NCI-H345 (cell line): ENCODE data around the gene MAIP1.

ENCODE experiments used
- DNase-seq: peaks from one replicate; lab custom pipeline; 2025; lab: John Stamatoyannopoulos, UW

Gene MAIP1

DNA sequence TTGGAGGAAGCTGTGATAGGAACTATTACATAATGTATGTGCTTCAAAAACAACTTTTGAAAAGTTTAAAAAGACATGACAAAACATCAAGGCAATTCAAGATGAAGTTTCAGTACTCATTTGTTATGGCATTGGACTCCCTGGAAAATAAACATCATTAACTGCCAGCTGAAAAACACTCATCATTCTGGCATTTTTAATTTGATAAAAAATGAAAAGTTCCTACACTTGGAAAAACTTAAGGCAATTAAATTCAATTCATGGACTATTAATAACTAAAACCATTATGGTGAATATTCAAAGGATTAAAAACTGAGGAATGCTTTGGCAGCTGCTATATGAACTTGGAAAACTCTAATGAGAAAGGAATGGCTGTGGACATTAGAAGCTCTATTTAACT is 8.5 kb upstream of the MAIP1 start:
- no peak for DNase-seq

- DNase-seq: no peak
Measured at GRCh38 chr2:199950396-199950795, 5.0 kb upstream of the MAIP1 start.

- no peak for DNase-seq
Measured at GRCh38 chr2:199951023-199951422, 4.4 kb upstream of the MAIP1 start.

DNA sequence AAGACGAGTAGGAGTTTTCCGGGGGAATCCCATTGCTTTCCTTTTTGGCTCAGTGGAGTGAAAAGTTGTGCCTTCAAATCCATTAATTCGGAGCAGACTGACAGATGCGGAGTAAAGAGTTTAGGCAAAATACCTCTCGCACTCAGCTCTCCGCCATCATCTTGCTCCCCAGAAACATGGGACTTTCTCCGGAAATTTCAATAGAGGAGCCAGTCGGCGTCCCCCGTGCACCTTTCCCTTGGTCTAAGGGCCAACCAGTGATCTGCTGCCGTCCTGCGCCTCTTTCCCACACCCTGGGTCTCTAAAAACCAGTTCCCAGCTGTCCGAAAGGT is 409 bp upstream of the MAIP1 start:
- peak; percentile 78 for DNase-seq

DNA sequence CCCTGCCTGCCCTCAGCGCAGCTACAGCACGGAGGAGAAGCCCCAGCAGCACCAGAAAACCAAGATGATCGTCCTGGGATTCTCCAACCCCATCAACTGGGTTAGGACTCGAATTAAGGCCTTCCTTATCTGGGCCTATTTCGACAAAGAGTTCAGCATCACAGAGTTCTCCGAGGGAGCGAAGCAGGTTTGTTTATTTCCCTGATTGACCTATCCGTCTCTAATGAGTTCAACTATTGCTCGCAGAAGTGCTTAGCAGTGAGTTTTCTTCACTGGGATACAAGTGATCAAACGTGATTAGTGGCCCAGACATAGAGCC is 639 bp downstream of the MAIP1 start:
- peak; percentile 40 for DNase-seq

GRCh38 chr2:199958014-199958413 is 2.6 kb downstream of the MAIP1 start:
- DNase-seq: no peak

GRCh38 chr2:199962203-199962602 is 6.8 kb downstream of the MAIP1 start:
- no peak for DNase-seq

DNA sequence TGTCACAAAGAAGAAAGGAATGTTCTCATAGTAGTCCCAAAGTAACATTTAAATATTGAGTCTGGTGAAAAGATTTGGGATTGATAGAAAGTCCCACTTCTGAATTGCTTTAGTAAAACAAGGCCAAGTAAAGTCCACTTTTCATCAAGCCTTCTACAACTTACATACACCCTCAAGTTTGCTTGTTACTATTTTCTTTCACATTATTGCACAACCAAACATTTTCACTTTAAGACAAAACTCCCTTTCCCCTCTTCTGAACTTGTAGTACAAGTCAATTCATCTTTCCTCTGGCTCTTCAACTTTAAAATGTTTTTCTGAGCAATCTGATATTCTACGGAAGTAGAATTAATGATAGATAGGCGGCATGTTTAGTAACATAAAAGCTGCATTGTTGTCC is 11.0 kb downstream of the MAIP1 start:
- no peak for DNase-seq

- no peak for DNase-seq
Measured at GRCh38 chr2:199966976-199967375, 11.6 kb downstream of the MAIP1 start.

DNA sequence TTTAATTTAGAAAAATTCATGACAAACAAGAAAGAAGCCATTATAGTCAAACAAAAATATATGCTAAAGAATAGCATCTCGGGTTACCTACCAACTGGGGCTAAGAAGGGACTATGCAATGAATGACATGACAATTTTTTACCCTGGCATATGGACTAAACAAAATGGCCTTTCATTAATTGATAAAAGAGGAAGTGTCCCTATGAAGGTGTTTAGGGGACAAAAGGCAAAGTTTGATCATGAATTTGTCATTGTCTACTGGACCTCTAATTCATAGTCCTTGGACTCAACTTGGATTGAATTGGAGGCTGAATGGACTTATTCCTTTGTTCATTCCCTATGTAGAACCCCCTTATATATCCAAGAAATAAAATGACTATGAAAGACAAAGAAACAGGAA is 12.7 kb downstream of the MAIP1 start:
- no peak for DNase-seq

- no peak for DNase-seq
Measured at GRCh38 chr2:199972088-199972626, 16.8 kb downstream of the MAIP1 start.

GRCh38 chr2:199973703-199974102 is 18.3 kb downstream of the MAIP1 start:
- peak; percentile 34 for DNase-seq

GRCh38 chr2:199975273-199975895 is 20.0 kb downstream of the MAIP1 start:
- DNase-seq: no peak

GRCh38 chr2:199977984-199978415 is 22.6 kb downstream of the MAIP1 start:
- no peak for DNase-seq

DNA sequence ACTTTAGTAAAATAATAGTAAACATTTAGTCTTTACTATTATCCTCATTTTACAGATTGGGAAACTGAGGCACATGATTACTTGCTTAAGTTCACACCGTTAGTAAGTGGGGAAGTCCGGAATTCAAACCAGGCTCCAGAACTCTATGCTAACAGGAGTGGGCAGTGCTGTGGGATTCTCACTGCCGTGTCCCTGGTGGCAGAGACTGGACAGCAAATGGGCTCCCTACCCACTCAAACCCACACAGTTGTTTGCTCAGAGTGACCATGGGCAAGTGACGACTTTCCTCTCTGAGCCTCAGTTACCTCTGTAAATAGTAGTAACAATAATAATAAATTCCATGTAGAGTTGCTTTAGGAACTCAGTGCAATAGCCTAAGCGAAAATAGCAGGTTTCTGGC is 24.0 kb downstream of the MAIP1 start:
- no peak for DNase-seq

DNA sequence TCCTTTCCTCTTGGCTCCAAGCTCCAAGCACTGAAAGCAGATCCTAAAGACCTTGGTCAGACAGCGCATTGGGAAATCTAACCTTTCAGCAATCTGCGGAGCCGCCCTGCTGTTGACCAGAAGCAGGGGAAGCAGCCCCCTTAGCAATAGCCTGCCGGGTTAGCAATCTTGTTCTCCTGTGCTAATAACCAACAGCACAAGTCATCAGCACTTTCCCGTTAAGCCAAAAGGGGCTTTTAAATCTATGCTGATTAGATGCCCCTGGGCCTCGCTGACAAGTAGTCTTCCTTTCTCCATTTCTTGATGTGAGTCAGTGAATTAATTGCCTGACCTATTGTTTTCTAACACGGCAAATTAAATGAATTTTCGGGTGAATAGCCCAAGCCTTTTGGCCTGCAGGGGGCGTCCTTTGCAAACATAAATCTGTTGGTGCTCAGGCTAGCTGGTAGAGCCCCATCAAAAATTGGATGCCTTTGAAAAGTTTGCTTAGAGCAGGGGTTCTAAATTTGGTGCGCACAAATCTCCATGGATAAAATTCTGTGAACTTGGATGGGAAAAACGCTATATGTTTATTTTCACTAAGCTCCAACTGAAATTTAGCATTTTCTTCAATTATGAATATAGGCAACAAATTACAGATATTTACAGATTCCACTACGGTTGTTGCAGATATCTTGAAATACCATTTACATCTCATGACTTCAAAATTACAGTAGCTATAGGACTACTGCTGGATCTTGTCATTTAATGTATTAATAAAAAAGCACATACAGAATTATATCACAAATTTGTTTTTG is 24.6 kb downstream of the MAIP1 start:
- DNase-seq: peak; percentile 77

- DNase-seq: no peak
Measured at GRCh38 chr2:199982126-199982843, 26.9 kb downstream of the MAIP1 start.

- no peak for DNase-seq
Measured at GRCh38 chr2:199983534-199983933, 28.2 kb downstream of the MAIP1 start.

DNA sequence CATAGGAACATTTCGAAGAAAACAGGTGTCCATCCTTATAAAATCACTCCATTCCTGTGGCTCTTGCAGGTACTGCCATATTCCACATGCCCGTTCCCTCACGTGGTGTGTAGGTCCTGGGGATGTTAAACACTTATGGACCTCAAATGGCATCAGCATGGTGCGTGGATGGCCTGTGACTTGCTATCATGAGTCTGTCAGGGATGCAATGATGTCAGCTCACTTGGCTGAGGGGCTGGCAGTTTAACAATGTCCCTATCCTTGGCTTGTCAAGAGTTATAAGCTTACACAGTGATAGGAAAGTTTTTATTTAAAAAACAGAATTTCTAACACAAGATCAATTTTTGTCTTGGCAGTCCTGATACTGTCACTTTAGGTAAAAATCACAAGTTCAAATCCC is 28.8 kb downstream of the MAIP1 start:
- no peak for DNase-seq

GRCh38 chr2:199984755-199985154 is 29.4 kb downstream of the MAIP1 start:
- no peak for DNase-seq

- peak; percentile 68 for DNase-seq
Measured at GRCh38 chr2:199985625-199986207, 30.3 kb downstream of the MAIP1 start.

GRCh38 chr2:199987586-199987985 is 32.2 kb downstream of the MAIP1 start:
- DNase-seq: no peak

- no peak for DNase-seq
Measured at GRCh38 chr2:199988151-199988550, 32.8 kb downstream of the MAIP1 start.
